HG02840 (cell line): ENCODE data around the gene MIS18A.

ENCODE experiments used
- ATAC-seq: cut with Tn5 transposase; IDR thresholded peaks from one replicate; pipeline ENCODE4 v1.9.1; 2021; ENCODE audit warnings: mild to moderate bottlenecking, moderate library complexity, moderate number of reproducible peaks; ENCODE audit not compliant: unreplicated experiment, low FRiP score

MIS18A gene

GRCh38 chr21:32256873-32257620, 21.8 kb downstream of the MIS18A start:
- no peak for ATAC-seq

- no peak for ATAC-seq
Observed at GRCh38 chr21:32256251-32256650, 22.6 kb downstream of the MIS18A start.

- no peak for ATAC-seq
Observed at GRCh38 chr21:32253215-32253641, 25.6 kb downstream of the MIS18A start.

- ATAC-seq, result no peak
Observed at GRCh38 chr21:32252136-32252535, 26.7 kb downstream of the MIS18A start.

- no peak for ATAC-seq
Observed at GRCh38 chr21:32249511-32250280, 29.2 kb downstream of the MIS18A start.

- no peak for ATAC-seq
Observed at GRCh38 chr21:32248571-32249461, 30.0 kb downstream of the MIS18A start.

GRCh38 chr21:32246571-32247140, 32.2 kb downstream of the MIS18A start:
- ATAC-seq, result no peak

GRCh38 chr21:32245971-32246370, 32.9 kb downstream of the MIS18A start:
- ATAC-seq, result no peak

- no peak for ATAC-seq
Observed at GRCh38 chr21:32240851-32241687, 37.8 kb downstream of the MIS18A start.

GRCh38 chr21:32239551-32239950, 39.3 kb downstream of the MIS18A start:
- ATAC-seq, result no peak

- ATAC-seq, result no peak
Observed at GRCh38 chr21:32238063-32238462, 40.8 kb downstream of the MIS18A start.

GRCh38 chr21:32237021-32237420, 41.8 kb downstream of the MIS18A start:
- no peak for ATAC-seq

GRCh38 chr21:32233722-32234301, 45.0 kb downstream of the MIS18A start:
- ATAC-seq, result no peak

- ATAC-seq, result no peak
Observed at GRCh38 chr21:32233055-32233546, 45.7 kb downstream of the MIS18A start.

- ATAC-seq, result no peak
Observed at GRCh38 chr21:32226444-32226843, 52.4 kb downstream of the MIS18A start.
